Neuronal stem cell (in vitro differentiated cells): ENCODE data around the gene RTF2.

Experiments
- DNase-seq: peaks from one replicate; pipeline ENCODE4 v3.0.0-alpha.2; 2013; ENCODE audit warnings: low spot score
- H2AFZ ChIP-seq: one replicate; pipeline ENCODE4 v1.6.1; 2013; ENCODE audit warnings: mild to moderate bottlenecking, low read length, inconsistent platforms
- H2AK5ac ChIP-seq: 2 replicates; pipeline ENCODE4 v1.6.1; 2013; ENCODE audit warnings: low read depth, mild to moderate bottlenecking, inconsistent platforms, low read length, moderate library complexity, mixed read lengths
- H2BK120ac ChIP-seq: 2 replicates; pipeline ENCODE4 v1.6.1; 2013; ENCODE audit warnings: low read depth, mild to moderate bottlenecking, inconsistent platforms, low read length, moderate library complexity, mixed read lengths
- H2BK12ac ChIP-seq: one replicate; pipeline ENCODE4 v1.6.1; 2013; ENCODE audit warnings: low read length, inconsistent platforms
- H2BK15ac ChIP-seq: 2 replicates; pipeline ENCODE4 v1.6.1; 2013; ENCODE audit warnings: mild to moderate bottlenecking, low read length, inconsistent platforms, mixed read lengths
- H2BK5ac ChIP-seq: one replicate; pipeline ENCODE4 v1.6.1; 2013; ENCODE audit warnings: inconsistent platforms, mild to moderate bottlenecking, low read length, moderate library complexity
- H3K14ac ChIP-seq: one replicate; pipeline ENCODE4 v1.6.1; 2013; ENCODE audit warnings: low read length, inconsistent platforms
- H3K18ac ChIP-seq: 2 replicates; pipeline ENCODE4 v1.6.1; 2013; ENCODE audit warnings: low read length, inconsistent platforms
- H3K23ac ChIP-seq: 2 replicates; pipeline ENCODE4 v1.6.1; 2013; ENCODE audit warnings: low read depth, mild to moderate bottlenecking, mixed read lengths, low read length, inconsistent platforms; ENCODE audit not compliant: poor library complexity
- H3K27ac ChIP-seq: replicated peaks from 3 replicates; pipeline ENCODE4 v1.5.1; 2013; ENCODE audit warnings: low read length, inconsistent platforms
- H3K27me3 ChIP-seq, 3 experiments: 2 replicates each; pipeline ENCODE4 v1.6.1; 2013; ENCODE audit warnings: low read length in 3 of 3, mild to moderate bottlenecking in 2 of 3, inconsistent platforms in 1 of 3, low read depth in 1 of 3, mixed read lengths in 1 of 3, moderate library complexity in 1 of 3; ENCODE audit not compliant: control insufficient read depth in 3 of 3, insufficient read depth in 3 of 3
- H3K36me3 ChIP-seq, 2 donors: replicated peaks in 1 of 2; 2 replicates each; pipeline ENCODE4 v1.6.1; 2013; ENCODE audit warnings: low read length in 2 of 2; ENCODE audit not compliant: control insufficient read depth in 2 of 2, insufficient read depth in 2 of 2
- H3K4ac ChIP-seq: 2 replicates; pipeline ENCODE4 v1.6.1; 2013; ENCODE audit warnings: inconsistent platforms, mild to moderate bottlenecking, low read length, moderate library complexity
- H3K4me1 ChIP-seq, 2 donors: 1 replicate in 1 of 2; 2 replicates in 1 of 2; pipeline ENCODE4 v1.6.1; 2013; ENCODE audit warnings: low read length in 2 of 2, low read depth in 1 of 2; ENCODE audit not compliant: control insufficient read depth in 2 of 2, insufficient read depth in 1 of 2
- H3K4me2 ChIP-seq: one replicate; pipeline ENCODE4 v1.6.1; 2013; ENCODE audit warnings: mild to moderate bottlenecking, low read length, inconsistent platforms; ENCODE audit not compliant: insufficient read depth, poor library complexity, severe bottlenecking
- H3K4me3 ChIP-seq, 2 donors: 2 replicates each; pipeline ENCODE4 v1.5.1; 2013; ENCODE audit warnings: low read length in 2 of 2, mild to moderate bottlenecking in 2 of 2, inconsistent platforms in 1 of 2, moderate library complexity in 1 of 2
- H3K79me1 ChIP-seq: one replicate; pipeline ENCODE4 v1.6.1; 2013; ENCODE audit warnings: low read depth, mild to moderate bottlenecking, inconsistent platforms, low read length, moderate library complexity
- H3K9ac ChIP-seq: one replicate; pipeline ENCODE4 v1.6.1; 2013; ENCODE audit warnings: mild to moderate bottlenecking, low read depth, low read length, inconsistent platforms; ENCODE audit not compliant: poor library complexity
- H3K9me3 ChIP-seq, 2 donors: replicated peaks in 1 of 2; 2 replicates each; pipeline versions ENCODE3 to v1.6.1; 2013; ENCODE audit warnings: low read length in 2 of 2, mild to moderate bottlenecking in 2 of 2, inconsistent platforms in 1 of 2, low read depth in 1 of 2, mixed read lengths in 1 of 2, moderate library complexity in 1 of 2; ENCODE audit not compliant: control insufficient read depth in 2 of 2, insufficient read depth in 1 of 2
- H4K8ac ChIP-seq: one replicate; pipeline ENCODE4 v1.6.1; 2013; ENCODE audit warnings: low read depth, mild to moderate bottlenecking, inconsistent platforms, low read length, moderate library complexity
- H4K91ac ChIP-seq: one replicate; pipeline ENCODE4 v1.6.1; 2013; ENCODE audit warnings: low read length, low read depth, mild to moderate bottlenecking, inconsistent platforms; ENCODE audit not compliant: poor library complexity
- WGBS, 2 donors: extraction: QIAGEN DNeasy Blood & Tissue Kit; methylation state at CpG; one replicate each; pipeline ENCODE4 v1.1.7; 2013; ENCODE audit warnings: missing lambda C conversion rate in 2 of 2, mixed read lengths in 1 of 2; ENCODE audit not compliant: insufficient read length in 2 of 2, insufficient replicate concordance in 1 of 2; ENCODE audit errors: extremely low coverage in 2 of 2; 5-methylcytosine and 5-hydroxymethylcytosine counted together

The RTF2 gene

GRCh38 chr20:56424931-56425330, 43.5 kb upstream of the RTF2 start:
- H3K9me3 ChIP-seq = no peaks in the 10 kb centered on the region
- H2BK12ac ChIP-seq = no peak overlapping the region
- no peak overlapping the region for H4K8ac ChIP-seq
- no peak overlapping the region for H3K4ac ChIP-seq
- H2AK5ac ChIP-seq = no peak overlapping the region
- no peak overlapping the region for H2AFZ ChIP-seq
- H3K4me2 ChIP-seq = no peak overlapping the region
- no peak overlapping the region for H3K23ac ChIP-seq
- H3K18ac ChIP-seq = no peak overlapping the region
- no peaks in the 10 kb centered on the region for H3K36me3 ChIP-seq
- H3K4me3 ChIP-seq = no peak overlapping the region
- H3K79me1 ChIP-seq = no peaks in the 10 kb centered on the region
- peaks cover 0 to 11% of the 10 kb centered on the region in 2 donors for H3K4me1 ChIP-seq
- no peak overlapping the region for H4K91ac ChIP-seq
- no peaks in the 10 kb centered on the region for H3K27me3 ChIP-seq
- H3K9ac ChIP-seq = no peak overlapping the region
- no CpG with 5 or more reads among the region's 1 CpG for WGBS, 2 donors
- no peak overlapping the region for H3K27ac ChIP-seq
- no peak overlapping the region for H3K14ac ChIP-seq
- H2BK5ac ChIP-seq = no peak overlapping the region
- H2BK120ac ChIP-seq = no peak overlapping the region
- DNase-seq = no peak
- no peak overlapping the region for H2BK15ac ChIP-seq

- Histone ChIP-seq H3K18ac (no peak overlapping the region), H4K8ac (no peak overlapping the region), H3K27ac (no peak overlapping the region), H3K79me1 (no peaks in the 10 kb centered on the region), H3K4me2 (no peak overlapping the region), H4K91ac (no peak overlapping the region), H2AFZ (no peak overlapping the region), H3K4me3 (no peak overlapping the region), H3K36me3 (no peaks in the 10 kb centered on the region), H3K9ac (no peak overlapping the region), H2AK5ac (no peak overlapping the region), H3K4me1 (peaks cover 0 to 11% of the 10 kb centered on the region in 2 donors), H3K14ac (no peak overlapping the region), H2BK5ac (no peak overlapping the region), H3K4ac (no peak overlapping the region), H3K9me3 (no peaks in the 10 kb centered on the region), H2BK12ac (no peak overlapping the region), H3K27me3 (no peaks in the 10 kb centered on the region), H3K23ac (no peak overlapping the region), H2BK120ac (no peak overlapping the region), H2BK15ac (no peak overlapping the region)
- no CpG with 5 or more reads among the region's 9 CpGs for WGBS, 2 donors
- DNase-seq = no peak
Observed at GRCh38 chr20:56426026-56426425, 42.4 kb upstream of the RTF2 start.

- Histone ChIP-seq H3K4me1 (peaks cover 0 to 10% of the 10 kb centered on the region in 2 donors), H3K36me3 (no peaks in the 10 kb centered on the region), H2AFZ (no peak overlapping the region), H3K4me3 (no peak overlapping the region), H3K9ac (no peak overlapping the region), H4K91ac (no peak overlapping the region), H3K27ac (no peak overlapping the region), H2BK15ac (no peak overlapping the region), H2AK5ac (no peak overlapping the region), H3K18ac (no peak overlapping the region), H3K14ac (no peak overlapping the region), H2BK5ac (no peak overlapping the region), H2BK120ac (no peak overlapping the region), H3K23ac (no peak overlapping the region), H3K4me2 (no peak overlapping the region), H3K4ac (no peak overlapping the region), H3K9me3 (no peaks in the 10 kb centered on the region), H2BK12ac (no peak overlapping the region), H3K27me3 (no peaks in the 10 kb centered on the region), H4K8ac (no peak overlapping the region), H3K79me1 (no peaks in the 10 kb centered on the region)
- DNase-seq = no peak
Observed at GRCh38 chr20:56426926-56427325, 41.5 kb upstream of the RTF2 start.

GRCh38 chr20:56427797-56428196, 40.6 kb upstream of the RTF2 start:
- no peak overlapping the region for H2BK5ac ChIP-seq
- H3K23ac ChIP-seq = no peak overlapping the region
- no peak overlapping the region for H2BK12ac ChIP-seq
- H3K4ac ChIP-seq = no peak overlapping the region
- no peak overlapping the region for H2BK120ac ChIP-seq
- no peaks in the 10 kb centered on the region for H3K9me3 ChIP-seq
- no peaks in the 10 kb centered on the region for H3K36me3 ChIP-seq
- no peak overlapping the region for H3K9ac ChIP-seq
- no peak overlapping the region for H3K27ac ChIP-seq
- peaks cover 0 to 2% of the 10 kb centered on the region in 2 donors for H3K4me1 ChIP-seq
- WGBS, 2 donors = no CpG with 5 or more reads among the region's 4 CpGs
- H3K18ac ChIP-seq = no peak overlapping the region
- no peak overlapping the region for H3K4me2 ChIP-seq
- H2AFZ ChIP-seq = no peak overlapping the region
- no peak overlapping the region for H3K4me3 ChIP-seq
- H3K79me1 ChIP-seq = no peaks in the 10 kb centered on the region
- H3K27me3 ChIP-seq = no peaks in the 10 kb centered on the region
- H2BK15ac ChIP-seq = no peak overlapping the region
- no peak for DNase-seq
- H3K14ac ChIP-seq = no peak overlapping the region
- no peak overlapping the region for H2AK5ac ChIP-seq
- H4K91ac ChIP-seq = no peak overlapping the region
- H4K8ac ChIP-seq = no peak overlapping the region
